GM18861 (cell line): ENCODE results near the gene HTR3B.
"Not testable (repeated sequence)": the region's sequence is repeated elsewhere in the genome, so short reads cannot be mapped to it uniquely, and the experiment has no call there.

Experiments used
- ATAC-seq: cut with Tn5 transposase; IDR thresholded peaks from one replicate; pipeline ENCODE4 v1.9.1; 2021; ENCODE audit not compliant: unreplicated experiment

Gene HTR3B

DNA sequence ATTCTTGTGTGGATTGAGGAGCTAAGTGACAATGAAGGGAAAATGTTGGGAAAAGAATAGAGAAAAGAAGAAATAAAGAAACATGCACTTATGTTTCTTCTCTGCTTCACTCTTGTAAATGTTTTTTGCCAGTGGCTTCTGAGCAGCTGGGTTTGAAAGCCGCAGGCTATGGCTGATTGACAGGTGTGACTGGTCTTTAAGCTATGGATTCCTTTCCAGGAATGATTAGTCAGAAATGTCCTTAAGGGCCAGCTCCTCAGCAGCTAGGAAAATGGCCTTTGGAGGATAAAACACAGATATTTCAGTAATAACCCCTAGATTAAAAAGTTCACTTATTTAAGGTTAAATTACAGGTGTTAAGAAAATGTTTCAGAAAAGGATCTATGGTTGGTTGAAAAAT lies 22.7 kb upstream of the HTR3B start:
- ATAC-seq: no peak

DNA sequence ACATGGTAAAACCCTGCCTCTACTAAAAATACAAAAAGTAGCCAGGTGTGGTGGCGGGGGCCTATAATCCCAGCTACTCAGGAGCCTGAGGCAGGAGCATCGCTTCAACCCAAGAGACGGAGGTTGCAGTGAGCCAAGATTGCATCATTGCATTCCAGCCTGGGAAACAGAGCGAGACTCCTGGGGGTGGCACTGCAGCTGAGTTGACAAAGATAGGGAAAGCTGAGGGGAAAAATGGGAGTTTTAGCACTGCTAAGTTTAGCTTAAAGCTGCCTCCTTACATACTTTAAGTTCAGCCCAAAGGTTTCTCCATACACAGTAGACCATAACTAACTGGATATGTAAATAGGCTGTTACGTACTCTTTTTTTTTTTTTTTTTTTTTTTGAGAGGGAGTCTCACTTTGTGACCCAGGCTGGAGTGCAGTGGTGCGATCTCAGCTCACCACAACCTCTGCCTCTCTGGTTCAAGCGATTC lies 20.2 kb upstream of the HTR3B start:
- ATAC-seq: no peak

DNA sequence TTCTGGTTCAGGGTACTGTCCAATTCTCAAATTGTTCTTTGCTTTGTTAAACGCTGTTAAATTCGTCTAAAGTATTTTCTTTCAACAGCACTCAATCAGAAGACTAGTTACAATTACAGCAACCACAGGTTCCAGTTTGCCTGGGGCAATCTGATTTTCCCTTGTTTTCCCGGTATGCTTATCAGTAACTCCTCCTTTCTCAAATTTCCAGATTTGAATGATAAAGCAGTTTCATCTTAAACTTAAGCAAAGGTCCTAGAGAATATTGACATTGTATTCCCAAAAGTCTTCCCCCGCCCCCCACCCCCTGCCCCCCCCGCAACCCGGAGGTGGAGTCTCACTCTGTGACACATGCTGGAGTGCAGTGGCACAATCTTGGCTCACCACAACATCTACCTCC lies 18.7 kb upstream of the HTR3B start:
- ATAC-seq: no peak

DNA sequence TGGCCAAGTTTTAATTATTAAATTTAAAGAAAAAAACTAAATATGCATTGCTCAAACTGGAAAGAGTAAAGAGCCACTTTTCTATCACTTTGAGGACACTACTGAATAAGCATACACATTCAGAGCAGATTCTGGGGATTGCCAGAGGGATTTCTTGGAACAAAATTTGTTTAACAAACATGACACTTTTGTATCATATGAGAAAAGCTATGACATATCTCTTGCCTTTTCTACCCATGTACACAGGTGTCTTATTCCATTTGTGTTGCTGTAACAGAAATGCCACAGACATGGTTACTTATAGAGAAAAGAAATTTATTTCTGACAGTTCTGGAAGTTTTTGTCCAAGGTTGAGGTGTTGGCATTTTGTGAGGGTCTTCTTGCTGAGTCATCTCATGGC lies 15.7 kb upstream of the HTR3B start:
- no peak for ATAC-seq

DNA sequence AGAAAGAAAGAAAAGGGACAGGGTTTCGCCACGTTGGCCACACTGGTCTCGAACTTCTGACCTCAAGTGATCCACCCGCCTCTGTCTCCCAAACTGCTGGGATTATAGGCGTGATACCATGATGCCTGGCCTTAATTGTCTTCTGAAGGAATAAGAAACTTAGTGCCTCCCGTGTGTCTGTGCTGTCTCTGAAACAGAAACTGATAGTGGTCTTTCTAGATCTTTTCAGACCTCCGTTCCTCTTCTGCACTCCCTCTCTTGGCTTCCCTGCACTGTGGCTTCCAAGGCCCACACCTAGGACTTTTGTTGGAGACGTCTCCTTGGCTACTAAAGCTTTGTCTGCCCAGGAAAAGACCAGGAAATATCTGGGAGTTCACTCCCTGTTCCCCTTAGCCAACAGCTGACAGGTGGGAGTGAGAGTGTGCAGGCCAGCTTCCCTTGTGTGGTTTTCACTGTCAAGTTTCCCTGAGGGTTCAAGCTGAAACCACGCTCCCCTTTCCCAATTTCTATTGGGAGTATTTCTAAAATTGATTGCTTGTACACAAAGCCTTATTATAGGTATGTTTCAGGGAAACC lies 10.1 kb upstream of the HTR3B start:
- ATAC-seq: peak; percentile 57

DNA sequence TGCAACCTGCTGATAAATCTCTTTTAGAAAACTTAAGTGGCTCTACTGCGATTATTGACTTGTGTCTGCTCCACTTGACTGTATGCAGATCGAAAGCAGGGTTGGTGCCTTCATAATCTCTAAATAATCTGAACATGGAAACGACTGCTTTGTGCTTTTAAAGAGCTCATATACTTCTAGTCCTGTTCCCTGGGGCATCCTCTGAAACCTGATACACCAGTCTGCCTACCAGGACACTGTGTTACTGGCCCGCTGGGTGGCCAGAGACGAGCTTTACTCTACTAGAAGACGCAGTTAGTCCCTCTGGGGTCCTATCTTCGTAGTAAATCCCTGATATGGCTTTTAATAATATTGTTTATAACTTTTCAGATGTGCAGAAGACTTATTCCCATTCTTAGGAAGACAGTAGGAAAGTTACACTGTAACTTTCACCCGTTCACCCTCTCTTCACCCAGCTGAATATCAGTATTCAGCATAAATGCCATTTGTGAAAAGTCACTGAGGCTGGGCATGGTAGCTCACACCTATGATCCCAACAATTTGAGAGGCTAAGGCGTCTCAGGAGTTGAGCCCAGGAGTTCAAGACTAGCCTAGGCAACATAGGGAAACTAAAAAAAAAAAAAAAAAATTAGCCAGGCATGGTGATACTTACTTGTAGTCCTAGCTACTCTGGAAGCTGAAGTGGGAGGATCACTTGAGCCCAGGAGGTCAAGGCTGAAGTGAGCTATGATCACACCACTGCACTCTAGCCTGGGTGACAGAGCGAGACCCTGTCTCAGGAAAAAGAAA lies 9.0 kb upstream of the HTR3B start:
- ATAC-seq: no peak

DNA sequence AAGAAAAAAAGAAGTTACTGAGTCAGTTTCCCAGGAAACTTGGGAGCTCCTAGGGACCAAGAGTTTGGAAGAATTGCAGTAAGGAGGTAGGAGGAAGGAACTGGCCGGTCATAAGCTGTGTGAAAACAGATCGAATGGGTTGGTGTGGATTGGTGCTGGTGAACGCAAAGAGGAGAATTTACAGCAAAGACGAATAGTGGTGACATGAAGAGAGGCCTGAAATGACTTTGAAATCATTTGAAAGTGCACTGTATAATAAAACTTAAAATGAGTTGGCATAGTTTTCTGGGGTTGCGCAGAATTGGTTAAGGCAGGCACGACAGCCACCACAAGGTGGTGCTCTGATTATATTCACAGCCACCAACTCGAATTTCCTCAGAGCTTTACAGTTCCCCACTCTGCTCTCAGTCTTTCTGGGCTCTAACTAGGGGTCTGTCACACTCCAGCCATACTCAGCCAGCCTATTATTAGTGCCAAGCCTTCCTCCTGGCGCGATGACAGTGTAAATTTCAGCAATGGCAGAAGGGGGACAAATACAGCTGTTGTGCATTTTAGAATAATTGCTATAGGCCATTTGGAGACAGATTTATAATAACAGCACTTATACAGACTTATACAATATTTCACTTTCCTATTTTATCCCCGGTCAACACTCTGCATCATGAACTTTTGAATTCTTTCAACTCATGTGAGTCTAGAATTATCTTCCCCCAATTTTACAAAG lies 8.3 kb upstream of the HTR3B start:
- peak; percentile 48 for ATAC-seq

DNA sequence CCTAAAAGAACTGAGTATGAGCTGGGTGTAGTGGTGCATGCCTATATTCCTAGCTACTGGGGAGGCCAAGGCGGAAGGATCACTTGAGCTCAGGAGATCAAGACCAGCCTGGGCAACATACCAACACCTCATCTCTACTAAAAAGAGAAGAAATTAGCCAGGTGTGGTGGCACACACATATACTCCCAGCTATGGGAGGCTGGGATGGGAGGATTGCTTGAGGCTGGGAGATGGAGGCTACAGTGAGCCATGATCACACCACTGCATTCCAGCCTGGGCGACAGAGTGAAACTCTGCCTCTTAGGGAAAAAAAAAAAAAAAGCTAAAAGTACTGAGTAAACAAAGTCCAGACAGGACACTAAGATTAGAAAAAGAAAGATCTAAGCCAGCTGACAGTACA lies 3.5 kb upstream of the HTR3B start:
- ATAC-seq: no peak

DNA sequence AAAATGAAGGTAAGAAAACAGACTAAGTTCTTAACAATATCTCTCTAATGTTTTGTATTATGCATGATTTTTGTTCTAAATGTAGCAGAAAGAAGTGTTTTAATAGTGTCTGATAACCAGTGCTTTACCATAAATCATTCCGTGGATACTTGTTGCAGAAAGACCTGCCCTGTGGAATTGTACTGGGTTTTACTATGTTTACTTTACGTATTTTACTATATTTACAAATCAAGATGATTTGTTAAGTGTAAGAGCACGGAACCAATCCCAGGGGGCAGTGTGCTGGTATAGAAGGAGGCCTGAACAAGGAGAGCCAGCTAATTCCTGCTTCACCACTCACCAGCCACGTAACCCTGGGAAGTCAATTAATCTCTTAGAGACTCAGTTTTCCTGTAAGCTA lies 1.4 kb downstream of the HTR3B start:
- ATAC-seq: no peak

DNA sequence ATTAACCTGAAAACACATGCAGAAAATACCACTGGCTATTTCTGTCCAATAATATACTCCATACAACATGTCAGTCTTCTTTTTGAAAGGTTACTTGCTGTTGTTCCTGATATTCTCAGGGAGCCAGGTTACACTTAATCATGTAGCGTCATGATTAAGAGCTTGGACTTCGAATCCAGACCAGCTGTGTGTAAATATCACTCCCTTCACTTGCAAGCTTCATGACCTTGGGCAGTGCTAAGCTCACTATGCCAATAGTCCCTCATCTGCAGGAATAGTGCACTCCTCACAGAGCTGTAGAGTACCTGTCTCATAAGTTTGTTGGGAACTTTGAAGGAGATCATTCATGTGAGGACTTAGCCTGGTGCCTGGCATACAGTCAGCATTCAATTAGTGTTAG lies 1.9 kb downstream of the HTR3B start:
- no peak for ATAC-seq

DNA sequence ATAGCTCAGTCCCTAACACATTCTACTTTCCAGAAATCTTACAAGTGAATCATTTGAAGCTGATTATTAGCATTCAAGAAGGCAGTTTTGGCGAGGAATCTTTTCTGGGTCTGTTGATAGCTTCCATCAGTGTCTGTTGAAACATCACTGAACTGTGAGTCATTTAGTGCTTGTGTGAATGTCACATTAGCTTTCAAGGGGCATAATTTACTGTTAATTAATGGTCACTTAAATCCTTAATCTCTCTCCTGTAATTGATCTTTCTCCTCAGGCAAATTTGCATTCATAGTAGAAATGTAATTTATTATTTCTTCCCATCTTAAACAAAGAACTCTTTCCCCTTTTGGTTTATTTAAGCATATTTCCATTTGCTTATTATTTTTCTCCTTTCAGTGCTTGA lies 2.6 kb downstream of the HTR3B start:
- ATAC-seq: no peak

DNA sequence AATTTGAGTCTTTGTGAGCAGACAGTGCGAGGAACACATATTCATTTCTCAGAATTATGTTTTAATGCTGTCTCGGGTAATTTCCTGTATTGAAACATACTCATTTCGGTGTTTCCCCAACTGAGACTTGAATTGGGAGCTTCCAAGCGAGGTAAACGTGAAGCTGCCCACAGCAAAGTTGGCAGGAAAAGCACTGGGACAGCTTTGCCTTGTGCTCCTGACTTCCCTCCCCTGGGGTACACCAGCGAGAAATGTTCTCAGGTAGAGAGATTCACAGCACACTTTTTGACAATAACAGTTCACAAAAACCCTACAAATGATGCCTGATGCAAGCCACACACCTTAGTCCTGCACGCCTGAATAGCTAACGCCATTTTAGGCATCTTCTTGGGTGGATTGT lies 3.1 kb downstream of the HTR3B start:
- no peak for ATAC-seq

DNA sequence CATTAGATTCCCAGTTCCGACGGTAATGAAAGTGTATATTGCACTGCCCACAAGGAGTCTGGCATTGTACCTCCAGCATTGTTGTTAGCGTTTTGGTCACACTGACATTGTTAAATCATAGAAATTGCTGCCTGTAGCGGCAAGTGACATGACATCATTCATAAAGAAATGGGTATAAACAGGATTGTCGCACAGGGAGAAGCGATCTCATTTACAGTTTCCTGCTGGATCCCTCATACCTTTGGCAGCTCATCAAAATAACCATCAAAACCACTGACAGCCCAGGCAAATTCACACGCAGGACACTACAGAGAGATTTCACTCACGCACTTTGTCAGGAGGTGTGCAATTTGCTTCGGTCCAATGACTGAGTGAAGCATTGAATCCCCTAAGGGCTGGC lies 3.5 kb downstream of the HTR3B start:
- ATAC-seq: no peak

DNA sequence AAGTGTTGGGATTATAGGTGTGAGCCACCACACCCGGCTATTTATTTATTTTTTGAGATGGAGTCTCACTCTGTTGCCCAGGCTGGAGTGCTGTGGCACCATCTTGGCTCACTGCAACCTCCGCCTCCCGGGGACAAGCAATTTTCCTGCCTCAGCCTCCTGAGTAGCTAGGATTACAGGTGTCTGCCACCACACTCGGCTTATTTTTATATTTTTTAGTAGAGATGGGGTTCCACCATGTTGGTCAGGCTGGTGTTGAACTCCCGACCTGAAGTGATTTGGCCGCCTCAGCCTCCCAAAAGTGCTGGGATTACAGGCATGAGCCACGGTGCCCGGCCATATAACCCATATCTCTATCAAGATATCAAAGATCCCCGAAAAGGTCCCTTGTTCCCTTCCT lies 6.9 kb downstream of the HTR3B start:
- not testable (repeated sequence) for ATAC-seq

DNA sequence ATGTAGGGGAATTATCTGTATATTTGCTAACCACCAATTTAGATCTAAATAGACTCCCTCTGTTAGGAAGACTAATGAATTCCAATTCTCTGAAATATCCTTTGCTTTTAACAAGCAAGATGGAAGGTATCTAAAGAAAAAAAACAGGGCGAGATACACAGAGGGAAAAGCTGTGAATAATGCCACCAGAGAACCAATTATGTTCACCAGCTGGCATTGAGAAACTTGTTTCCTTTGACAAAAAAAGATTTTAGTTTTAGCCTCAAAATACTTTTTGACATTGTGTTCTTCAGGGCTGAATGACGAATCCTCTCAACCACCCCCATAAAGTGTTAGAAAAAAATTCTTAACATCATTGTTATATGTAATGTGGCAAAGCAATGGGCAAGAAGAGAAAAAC lies 19.0 kb downstream of the HTR3B start:
- ATAC-seq: no peak

DNA sequence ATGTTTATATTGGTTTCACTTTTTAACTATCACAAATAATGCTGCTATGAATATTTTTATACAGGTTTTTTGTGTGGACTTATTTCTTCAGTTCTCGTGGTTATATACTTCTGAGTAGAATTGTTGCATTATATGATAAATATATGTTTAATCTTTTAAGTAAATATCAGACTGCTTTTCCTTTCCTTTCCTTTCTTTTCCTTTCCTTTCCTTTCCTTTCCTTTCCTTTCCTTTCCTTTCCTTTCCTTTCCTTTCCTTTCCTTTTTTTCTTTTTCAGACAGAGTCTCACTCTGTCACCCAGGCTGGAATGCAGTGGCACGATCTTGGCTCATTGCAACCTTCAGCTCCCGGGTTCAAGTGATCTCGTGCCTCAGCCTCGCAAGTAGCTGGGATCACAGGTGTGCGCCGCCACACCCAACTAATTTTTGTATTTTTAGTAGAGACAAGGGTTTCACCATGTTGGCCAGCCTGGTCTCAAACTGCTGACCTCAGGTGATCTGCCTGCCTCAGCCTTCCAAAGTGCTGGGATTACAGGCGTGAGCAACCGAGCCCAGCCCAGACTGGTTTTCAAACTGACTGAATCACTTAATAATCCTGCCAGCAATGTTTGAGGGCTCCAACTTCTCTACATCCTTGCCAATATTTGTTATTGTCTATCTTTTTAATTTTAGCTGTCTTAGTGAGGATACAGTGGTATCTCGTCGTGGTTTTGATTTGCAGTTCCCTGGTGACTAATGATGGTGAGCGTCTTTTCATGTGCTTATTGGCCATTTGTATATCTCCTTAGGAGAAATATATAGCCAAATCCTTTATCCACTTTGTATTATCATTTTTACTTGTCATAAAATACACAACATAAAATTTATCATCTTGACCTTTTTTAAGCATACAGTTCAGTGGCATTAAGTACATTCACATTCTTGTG lies 21.9 kb downstream of the HTR3B start:
- ATAC-seq: no peak

DNA sequence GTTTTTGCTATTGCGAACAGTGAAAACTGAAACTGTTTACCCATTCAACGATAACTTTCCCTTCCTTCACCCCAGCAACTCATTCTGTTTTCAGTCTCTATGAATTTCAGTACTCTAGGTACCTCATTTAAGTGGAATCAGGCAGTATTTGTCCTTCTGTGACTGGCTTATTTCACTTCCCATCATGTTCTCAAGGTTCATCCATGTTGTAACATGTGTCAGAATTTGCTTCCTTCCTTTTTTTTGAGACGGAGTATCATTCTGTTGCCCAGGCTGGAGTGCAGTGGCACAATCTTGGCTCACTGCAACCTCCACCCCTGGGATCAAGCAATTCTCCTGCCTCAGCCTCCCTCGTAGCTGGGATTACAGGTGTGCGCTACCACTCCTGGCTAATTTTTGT lies 23.7 kb downstream of the HTR3B start:
- no peak for ATAC-seq

DNA sequence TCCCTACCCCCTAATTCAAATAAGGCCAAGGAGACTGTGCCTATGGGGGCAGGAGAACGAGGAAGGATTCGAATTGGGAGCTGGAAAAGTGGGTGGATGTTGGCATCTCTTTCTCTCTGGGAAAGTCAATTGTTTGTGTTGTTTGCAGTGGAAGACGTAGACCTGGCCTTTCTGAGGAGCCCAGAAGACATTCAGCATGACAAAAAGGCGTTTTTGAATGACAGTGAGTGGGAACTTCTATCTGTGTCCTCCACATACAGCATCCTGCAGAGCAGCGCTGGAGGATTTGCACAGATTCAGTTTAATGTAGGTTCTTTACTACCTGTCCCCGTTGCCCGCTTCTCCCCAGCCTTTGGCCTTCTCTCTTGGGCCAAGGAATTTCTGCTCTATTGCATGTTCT lies 28.2 kb downstream of the HTR3B start:
- ATAC-seq: no peak

DNA sequence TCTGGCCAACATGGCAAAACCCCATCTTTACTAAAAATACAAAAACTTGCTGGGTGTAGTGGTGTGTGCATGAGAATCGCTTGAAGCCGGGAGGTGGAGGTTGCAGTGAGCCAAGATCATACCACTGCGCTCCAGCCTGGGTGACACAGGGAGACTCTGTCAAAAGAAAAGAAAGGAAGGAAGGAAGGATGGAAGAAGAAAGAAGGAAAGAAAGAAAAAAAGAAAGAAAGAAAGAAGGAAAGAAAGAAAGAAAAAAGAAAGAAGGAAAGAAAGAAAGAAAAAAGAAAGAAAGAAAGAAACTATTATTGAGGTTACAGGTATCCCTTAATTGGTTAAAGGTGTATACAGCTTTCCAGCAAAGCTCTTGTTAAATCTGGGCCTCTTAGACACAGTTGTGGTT lies 29.6 kb downstream of the HTR3B start:
- not testable (repeated sequence) for ATAC-seq

DNA sequence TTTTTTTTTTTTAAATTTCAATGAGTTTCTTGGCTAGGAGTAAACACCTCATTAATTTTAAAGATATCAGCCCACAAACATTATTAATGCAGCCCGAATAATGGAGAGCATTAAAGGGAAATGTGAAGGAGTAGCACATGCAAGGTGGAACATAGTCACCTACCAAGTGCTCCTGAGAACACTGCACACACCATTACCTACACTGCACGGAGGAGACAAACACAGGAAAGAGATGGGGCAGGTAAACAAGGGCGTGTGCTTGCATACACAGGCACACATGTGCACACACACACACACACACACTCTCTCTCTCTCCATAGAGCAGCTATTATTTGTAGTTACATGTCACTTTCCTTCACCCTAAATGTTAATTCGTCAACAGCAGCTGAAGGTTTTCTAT lies 30.2 kb downstream of the HTR3B start:
- ATAC-seq: no peak

DNA sequence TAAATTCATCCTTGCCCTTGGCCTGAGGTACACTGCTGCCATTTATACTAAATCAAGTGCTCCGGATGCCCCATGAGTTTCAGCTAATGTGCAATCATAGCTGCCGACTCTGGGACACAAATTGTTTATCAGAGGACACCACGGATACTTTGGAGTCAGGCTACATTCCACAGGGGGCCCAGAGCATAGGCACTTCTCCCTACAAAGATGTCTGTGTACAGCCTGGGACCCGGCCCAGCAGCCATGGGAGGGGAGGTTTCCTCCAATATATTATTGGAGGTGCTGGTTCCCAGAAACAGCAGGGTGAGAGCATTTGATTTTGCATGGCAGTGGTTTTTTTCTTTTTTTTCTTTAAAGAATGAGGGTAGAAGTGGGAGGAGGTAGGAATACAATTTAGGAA lies 31.3 kb downstream of the HTR3B start:
- ATAC-seq: no peak
